NB4 (cell line): ENCODE measurements around the gene PRKD2.

Source experiments
- CTCF ChIP-seq: IDR thresholded peaks from one replicate; pipeline ENCODE4 v1.5.1; 2012; ENCODE audit warnings: low read depth, low read length
- MYC ChIP-seq: IDR thresholded peaks from 2 replicates; pipeline ENCODE4 v1.6.1; 2011; ENCODE audit warnings: low read depth, low read length
- POLR2A ChIP-seq: IDR thresholded peaks from 2 replicates; pipeline ENCODE4 v1.6.1; 2011; ENCODE audit warnings: mild to moderate bottlenecking; ENCODE audit not compliant: insufficient read length; ENCODE audit errors: extremely low read depth
- TF ChIP-seq, protein P1 (sequence below): IDR thresholded peaks from 2 replicates; pipeline ENCODE4 v1.6.1; 2011; ENCODE audit warnings: low read depth, low read length

DNA sequence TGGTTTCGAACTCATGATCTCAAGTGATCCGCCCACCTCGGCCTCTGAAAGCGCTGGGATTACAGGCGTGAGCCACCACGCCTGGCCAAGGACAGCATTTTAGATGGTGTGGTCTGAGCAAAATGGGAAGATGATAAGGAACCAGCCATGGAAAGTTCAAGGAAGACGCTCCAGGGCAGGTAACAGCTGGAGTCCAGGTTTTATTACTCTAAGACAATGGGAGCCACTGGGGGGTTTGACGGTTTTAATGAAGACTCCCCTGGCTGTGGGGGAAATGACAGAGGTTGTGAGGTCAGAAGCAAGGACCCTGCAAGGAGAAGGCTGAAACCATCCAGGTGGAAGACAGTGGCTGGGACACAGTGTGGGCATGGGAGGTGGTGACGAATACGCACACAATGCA, 20.9 kb downstream of the PRKD2 start:
- TF ChIP-seq CTCF, result no peak
- TF ChIP-seq MYC, result no peak
- TF ChIP-seq POLR2A, result no peak
- TF ChIP-seq, protein P1, sequence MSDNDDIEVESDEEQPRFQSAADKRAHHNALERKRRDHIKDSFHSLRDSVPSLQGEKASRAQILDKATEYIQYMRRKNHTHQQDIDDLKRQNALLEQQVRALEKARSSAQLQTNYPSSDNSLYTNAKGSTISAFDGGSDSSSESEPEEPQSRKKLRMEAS, result no peak
